ENCODE results near the gene TSEN54. TPM values are rescaled to one million over a fixed set of nuclear protein-coding genes. Genes with fewer than 3 reads are reported as not detected.
"Not testable (repeated sequence)": the region's sequence is repeated elsewhere in the genome, so short reads cannot be mapped to it uniquely, and the experiment has no call there.

Gene TSEN54
- polyA plus RNA-seq, 3 donors from 2014 or later, result 205 to 238 (median 209) TPM

DNA sequence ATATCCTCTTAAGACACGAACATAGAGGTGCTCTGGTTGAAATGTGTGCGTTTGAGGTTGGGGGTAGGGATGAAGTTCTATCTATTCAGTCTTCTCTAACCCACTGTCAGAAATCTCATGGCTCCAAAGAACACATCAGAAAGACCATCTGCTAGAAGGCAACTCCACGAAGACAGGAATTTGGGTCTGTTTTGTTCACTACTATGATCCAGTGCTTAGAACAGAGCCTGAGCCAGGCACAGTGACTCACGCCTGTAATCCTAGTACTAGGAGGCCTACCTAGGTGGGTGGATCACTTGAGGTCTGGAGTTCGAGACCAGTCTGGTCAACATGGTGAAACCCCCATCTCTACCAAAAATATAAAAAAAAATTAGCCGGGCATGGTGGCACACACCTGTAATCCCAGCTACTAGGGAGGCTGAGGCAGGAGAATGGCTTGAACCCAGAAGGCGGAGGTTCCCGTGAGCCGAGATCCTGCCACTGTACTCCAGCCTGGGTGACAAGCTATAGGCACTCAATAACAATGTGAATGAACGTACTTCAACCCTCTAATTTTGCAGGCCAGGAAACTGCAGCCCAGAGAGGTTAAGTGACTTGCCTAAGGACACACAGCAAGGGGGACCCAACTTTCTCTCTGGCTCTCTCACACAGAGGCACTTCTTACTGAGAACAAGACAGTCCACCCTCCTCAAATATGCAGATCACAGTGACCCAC is 3.2 kb upstream of the TSEN54 start:
- peak overlapping the region in 4 of 5 donors; percentile 3 to 30 (median 6) for H3K4me3 Mint-ChIP-seq
- no peak overlapping the region for H3K27ac Mint-ChIP-seq
- peaks cover 3 to 11% (median 11%) of the 10 kb centered on the region in 3 donors for H3K27me3 Mint-ChIP-seq (ENCODE audit: low read depth in 3 of 3)
- no peaks in the 10 kb centered on the region for H3K9me3 Mint-ChIP-seq
- H3K4me1 Mint-ChIP-seq, result peaks cover 11 to 12% of the 10 kb centered on the region in 2 donors
- no peak for DNase-seq
- no peaks in the 10 kb centered on the region for H3K36me3 Mint-ChIP-seq

DNA sequence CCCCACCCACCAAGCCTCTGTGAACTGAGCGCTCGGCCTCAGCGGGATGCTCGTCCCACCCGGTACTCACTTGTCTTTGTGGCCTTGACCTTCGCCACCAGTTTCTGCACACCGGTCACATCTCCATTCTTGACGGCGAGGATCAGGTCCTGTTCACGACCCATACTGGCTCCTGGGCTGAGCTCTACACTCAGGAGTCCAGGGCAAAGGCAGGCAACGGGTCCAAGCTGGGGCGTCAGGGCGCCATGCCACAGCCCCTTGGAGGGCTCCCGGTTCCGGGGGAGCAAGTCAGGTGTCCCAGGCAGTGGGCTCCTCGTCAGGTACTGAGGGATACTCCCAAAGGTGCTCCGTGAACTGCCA is 2.7 kb upstream of the TSEN54 start:
- Mint-ChIP-seq H3K36me3 (peaks cover 3 to 5% (median 3%) of the 10 kb centered on the region in 3 donors), H3K9me3 (no peaks in the 10 kb centered on the region), H3K27me3 (ENCODE audit: low read depth in 3 of 3) (peaks cover 3 to 16% (median 16%) of the 10 kb centered on the region in 3 donors), H3K4me1 (peaks cover 17 to 18% of the 10 kb centered on the region in 2 donors), H3K4me3 (peak overlapping the region in 2 of 5 donors; percentile 7 to 30), H3K27ac (no peak overlapping the region)
- DNase-seq, result no peak

DNA sequence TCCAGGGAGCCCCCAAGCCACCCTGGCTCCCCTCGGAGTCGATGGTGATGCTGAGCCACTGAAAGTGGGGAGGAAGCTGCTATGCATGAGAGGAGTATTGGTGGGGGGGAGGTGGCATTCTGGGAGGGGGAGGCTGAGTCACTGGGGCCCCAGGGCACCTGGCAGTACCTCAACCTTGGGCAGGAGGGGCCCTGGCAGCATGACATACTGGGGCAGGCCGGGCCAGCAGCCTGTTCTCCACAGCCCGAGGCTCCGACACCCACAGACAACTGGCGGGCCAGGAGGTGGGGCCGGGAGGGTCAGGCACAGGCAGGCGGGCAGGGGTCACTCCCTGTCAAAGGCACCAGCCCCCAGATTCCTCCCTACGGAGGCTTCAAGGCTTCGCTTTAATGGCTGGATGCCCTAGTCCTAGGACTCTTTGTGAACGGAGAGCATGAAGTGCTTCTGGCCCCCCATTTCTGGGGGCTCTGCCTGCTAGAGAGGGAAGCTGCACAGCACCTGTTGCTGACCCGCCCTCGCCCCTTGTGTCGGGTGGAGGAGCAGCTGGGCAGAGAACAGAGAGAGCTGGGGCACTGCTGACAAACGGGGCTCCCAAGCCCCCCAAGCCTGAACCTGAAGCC is 1.9 kb upstream of the TSEN54 start:
- peaks cover 4 to 6% (median 5%) of the 10 kb centered on the region in 3 donors for H3K36me3 Mint-ChIP-seq

DNA sequence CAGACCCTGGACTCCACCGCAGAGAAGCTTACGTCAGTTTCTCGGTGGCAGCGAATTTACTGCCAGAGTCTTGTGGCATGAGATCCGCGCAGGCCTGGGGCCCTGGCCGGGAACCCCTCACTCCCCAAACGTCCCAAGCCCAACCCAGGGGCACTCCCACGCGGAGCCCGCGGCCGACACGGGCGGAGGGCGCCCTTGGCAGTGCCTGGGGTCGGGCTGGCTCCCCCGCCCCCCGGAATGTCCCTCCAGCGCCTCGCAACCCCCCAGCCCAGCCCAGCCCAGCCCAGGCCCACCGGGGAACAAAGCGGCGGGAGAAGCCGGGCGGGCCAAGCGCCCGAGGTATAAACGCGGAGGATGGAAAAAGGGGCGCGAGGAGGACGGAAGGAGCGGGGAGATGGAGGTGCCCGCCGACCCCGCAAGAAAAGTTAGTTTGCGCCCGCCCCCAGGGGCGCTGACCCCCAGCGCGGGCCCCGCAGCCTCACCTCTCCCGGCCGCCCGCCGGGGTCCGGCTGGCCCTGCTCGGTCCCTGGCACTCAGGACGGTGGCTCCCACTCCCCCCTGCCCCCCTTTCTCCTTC is 1.3 kb upstream of the TSEN54 start:
- H3K4me1 Mint-ChIP-seq, result peaks cover 28 to 32% of the 10 kb centered on the region in 2 donors
- peaks cover 3 to 17% (median 17%) of the 10 kb centered on the region in 3 donors for H3K27me3 Mint-ChIP-seq (ENCODE audit: low read depth in 3 of 3)
- peak overlapping the region in 4 of 5 donors; percentile 21 to 48 (median 41) for H3K4me3 Mint-ChIP-seq
- H3K36me3 Mint-ChIP-seq, result peaks cover 6 to 8% (median 7%) of the 10 kb centered on the region in 3 donors
- no peak overlapping the region for H3K27ac Mint-ChIP-seq
- no peak for DNase-seq
- no peaks in the 10 kb centered on the region for H3K9me3 Mint-ChIP-seq

More for the DNA sequence above, 1.9 kb upstream of the TSEN54 start:
- DNase-seq, result no peak
- H3K27ac Mint-ChIP-seq, result no peak overlapping the region
- H3K27me3 Mint-ChIP-seq (ENCODE audit: low read depth in 3 of 3), result peaks cover 3 to 17% (median 17%) of the 10 kb centered on the region in 3 donors
- peaks cover 24 to 26% of the 10 kb centered on the region in 2 donors for H3K4me1 Mint-ChIP-seq
- no peaks in the 10 kb centered on the region for H3K9me3 Mint-ChIP-seq
- peak overlapping the region in 4 of 5 donors; percentile 21 to 48 (median 41) for H3K4me3 Mint-ChIP-seq

DNA sequence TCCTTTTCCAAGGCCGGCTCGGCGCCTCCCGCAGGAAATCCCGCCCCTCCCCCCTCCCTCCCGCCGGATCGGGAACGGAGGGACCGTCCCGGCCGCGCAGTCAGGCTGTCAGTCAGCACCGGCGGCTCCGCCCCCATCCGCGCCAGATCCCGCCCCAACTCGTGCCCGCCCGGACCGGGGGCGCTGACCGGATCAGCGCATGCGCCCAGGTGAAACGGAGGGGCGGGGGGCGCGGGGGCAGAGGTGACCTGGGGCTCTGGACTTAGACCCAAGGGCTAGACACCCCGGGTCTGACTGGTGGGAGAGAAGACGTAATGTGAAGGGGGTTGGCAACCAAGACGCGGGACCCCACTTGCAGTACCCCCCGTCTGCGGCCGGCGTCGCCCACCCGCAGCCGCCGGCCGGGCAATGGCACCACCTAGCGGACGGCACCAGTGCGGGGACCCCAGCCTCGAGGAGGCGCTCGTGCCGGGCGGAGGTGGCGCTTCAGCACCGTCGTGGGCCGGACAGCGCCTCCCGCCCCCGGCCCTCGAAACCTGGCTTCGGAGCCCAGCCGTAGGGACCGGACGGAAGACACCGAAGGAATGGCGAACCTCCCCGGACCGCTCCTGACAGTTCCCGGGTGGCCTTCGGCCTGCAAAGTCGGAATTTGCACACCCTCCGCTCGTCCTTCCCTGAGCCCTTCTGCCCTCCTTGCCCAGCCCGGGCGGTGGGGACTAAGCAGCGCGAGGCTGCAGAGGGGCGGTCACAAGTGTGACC is 653 bp upstream of the TSEN54 start, which contains the start of gene CASKIN2:
CASKIN2 (minus strand) TSS at position 42 of the 759 bp plus-strand sequence. CDS start 1,733 bp downstream, outside the sequence.
- peak; percentile 74 to 81 (median 80) for DNase-seq
- H3K27ac Mint-ChIP-seq, result peak within 1 kb of the TSS in 4 of 6 donors; percentile 36 to 68 (median 53)
- peaks cover 3 to 17% (median 16%) of the 10 kb centered on the region in 3 donors for H3K27me3 Mint-ChIP-seq (ENCODE audit: low read depth in 3 of 3)
- no peaks in the 10 kb centered on the region for H3K9me3 Mint-ChIP-seq
- H3K36me3 Mint-ChIP-seq, result peaks cover 6 to 8% (median 8%) of the 10 kb centered on the region in 3 donors
- peaks cover 28 to 33% of the 10 kb centered on the region in 2 donors for H3K4me1 Mint-ChIP-seq
- H3K4me3 Mint-ChIP-seq, result peak within 1 kb of the TSS; percentile 75 to 89 (median 77)

DNA sequence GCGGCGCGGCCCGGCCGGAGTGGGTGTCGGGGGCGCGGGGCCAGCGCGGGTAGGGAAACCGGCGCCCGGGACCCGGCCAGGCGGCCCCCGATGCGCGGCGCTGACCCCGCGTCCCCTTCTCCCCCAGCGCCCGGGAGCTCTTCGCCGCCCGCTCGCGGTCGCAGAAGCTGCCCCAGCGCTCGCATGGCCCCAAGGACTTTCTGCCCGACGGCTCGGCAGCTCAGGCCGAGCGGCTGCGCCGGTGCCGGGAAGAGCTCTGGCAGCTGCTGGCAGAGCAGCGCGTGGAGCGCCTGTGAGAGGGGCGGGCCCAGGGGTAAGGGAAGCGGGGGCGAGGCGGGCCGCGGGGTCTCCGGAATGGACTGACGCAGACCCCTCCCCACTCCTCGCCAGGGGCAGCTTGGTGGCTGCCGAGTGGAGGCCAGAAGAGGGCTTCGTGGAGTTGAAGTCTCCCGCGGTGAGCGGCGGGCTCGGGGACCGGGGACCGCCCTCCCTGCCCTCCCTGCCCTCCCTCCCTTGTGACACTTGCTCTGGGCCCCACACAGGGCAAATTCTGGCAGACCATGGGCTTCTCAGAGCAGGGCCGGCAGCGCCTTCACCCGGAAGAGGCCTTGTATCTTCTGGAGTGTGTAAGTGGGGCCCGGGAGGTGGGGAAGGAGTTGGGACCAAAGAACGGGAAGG is 430 bp downstream of the TSEN54 start:
- peaks cover 30 to 33% of the 10 kb centered on the region in 2 donors for H3K4me1 Mint-ChIP-seq
- peak overlapping the region; percentile 96 to 100 (median 98) for H3K27ac Mint-ChIP-seq
- no peaks in the 10 kb centered on the region for H3K9me3 Mint-ChIP-seq
- peaks cover 3 to 17% (median 16%) of the 10 kb centered on the region in 3 donors for H3K27me3 Mint-ChIP-seq (ENCODE audit: low read depth in 3 of 3)
- DNase-seq, result peak; percentile 33 to 41 (median 38)
- peaks cover 6 to 15% (median 8%) of the 10 kb centered on the region in 3 donors for H3K36me3 Mint-ChIP-seq
- peak overlapping the region; percentile 86 to 95 (median 91) for H3K4me3 Mint-ChIP-seq

DNA sequence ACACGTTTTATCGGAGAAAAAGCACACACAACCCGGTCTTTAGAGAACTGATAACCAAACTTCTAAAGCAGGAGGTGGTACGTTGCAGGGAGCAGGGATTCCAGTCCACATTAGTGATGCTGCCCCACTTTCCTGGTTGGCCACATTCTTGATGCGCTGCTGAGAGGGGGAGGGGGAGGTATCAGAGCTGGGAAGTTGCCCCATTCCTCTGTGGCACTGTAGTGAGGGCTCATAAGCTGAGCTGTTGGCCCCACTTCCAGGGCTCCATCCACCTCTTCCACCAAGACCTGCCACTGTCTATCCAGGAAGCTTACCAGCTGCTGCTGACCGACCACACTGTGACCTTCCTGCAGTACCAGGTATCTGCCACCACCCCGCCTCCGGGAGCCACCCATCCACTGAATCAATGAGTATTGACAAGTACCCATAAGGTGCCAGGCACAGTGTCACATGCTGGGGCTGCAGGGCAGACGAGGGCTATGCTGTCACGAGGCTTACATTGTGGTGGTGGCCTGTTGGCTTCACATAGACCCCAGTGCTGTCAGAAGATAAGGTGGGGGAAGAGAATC is 1.1 kb downstream of the TSEN54 start:
- H3K9me3 Mint-ChIP-seq, result no peaks in the 10 kb centered on the region
- H3K27me3 Mint-ChIP-seq (ENCODE audit: low read depth in 3 of 3), result peaks cover 3 to 17% (median 16%) of the 10 kb centered on the region in 3 donors
- peak overlapping the region; percentile 86 to 95 (median 91) for H3K4me3 Mint-ChIP-seq
- peaks cover 8 to 17% (median 10%) of the 10 kb centered on the region in 3 donors for H3K36me3 Mint-ChIP-seq
- H3K4me1 Mint-ChIP-seq, result peaks cover 30 to 33% of the 10 kb centered on the region in 2 donors
- peak; percentile 38 to 55 (median 46) for DNase-seq
- H3K27ac Mint-ChIP-seq, result peak overlapping the region; percentile 96 to 100 (median 98)

DNA sequence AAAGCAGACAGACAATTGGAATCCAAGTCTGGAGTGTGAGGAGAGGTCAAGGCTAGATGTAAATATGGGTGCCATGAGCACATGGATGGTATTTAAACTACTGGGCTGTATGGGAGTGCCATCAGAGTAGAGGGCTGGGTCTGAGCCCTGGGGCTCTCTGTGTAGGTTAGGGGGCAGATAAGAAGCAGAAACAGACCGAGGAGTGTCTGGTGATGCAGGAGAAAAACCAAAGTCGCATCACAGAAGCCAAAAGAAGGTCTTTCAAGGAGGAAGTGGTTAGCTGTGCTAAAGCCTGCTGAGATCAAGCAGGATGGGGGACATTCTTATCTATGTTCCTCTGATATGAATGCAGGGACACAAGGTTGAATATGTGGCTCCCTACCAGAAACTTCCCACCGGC is 1.9 kb downstream of the TSEN54 start:
- H3K36me3 Mint-ChIP-seq, result peaks cover 14 to 20% (median 15%) of the 10 kb centered on the region in 3 donors

DNA sequence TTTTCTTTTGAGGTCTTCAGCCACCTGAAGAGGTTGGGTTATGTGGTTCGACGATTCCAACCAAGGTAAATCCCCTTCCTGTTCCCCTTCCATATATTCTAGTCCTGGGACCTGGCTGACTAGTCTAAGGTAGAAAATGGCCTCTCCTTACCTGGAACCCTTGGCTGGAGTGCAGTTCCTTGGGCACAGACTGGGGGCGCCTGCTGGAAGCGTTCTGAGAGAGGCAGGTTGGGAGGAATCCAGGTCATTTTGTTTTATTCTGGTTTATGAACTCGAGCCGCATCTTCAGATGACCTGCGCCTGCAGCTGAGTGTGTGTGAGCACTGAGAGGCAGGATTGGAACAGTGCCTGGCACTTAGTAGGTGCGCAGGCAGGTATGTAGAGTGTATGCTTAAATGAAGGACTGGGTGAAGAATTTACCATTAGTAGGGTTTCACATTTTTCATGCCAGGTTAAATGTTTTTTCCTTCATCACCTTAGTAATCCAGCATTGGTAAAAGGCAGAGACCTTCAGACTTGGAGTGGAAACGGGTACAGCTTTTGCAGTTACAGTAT is 2.7 kb downstream of the TSEN54 start:
- Mint-ChIP-seq H3K4me1 (peaks cover 33 to 35% of the 10 kb centered on the region in 2 donors), H3K4me3 (peak overlapping the region in 4 of 5 donors; percentile 86 to 95 (median 89)), H3K9me3 (no peaks in the 10 kb centered on the region), H3K27ac (peak overlapping the region; percentile 96 to 100 (median 98)), H3K36me3 (peaks cover 14 to 25% (median 17%) of the 10 kb centered on the region in 3 donors), H3K27me3 (ENCODE audit: low read depth in 3 of 3) (peaks cover 4 to 17% (median 15%) of the 10 kb centered on the region in 3 donors)
- DNase-seq, result no peak

More for the DNA sequence above, 1.9 kb downstream of the TSEN54 start:
- peaks cover 3 to 17% (median 16%) of the 10 kb centered on the region in 3 donors for H3K27me3 Mint-ChIP-seq (ENCODE audit: low read depth in 3 of 3)
- H3K4me1 Mint-ChIP-seq, result peaks cover 30 to 33% of the 10 kb centered on the region in 2 donors
- peak; percentile 86 to 89 (median 88) for DNase-seq
- H3K27ac Mint-ChIP-seq, result peak overlapping the region; percentile 96 to 100 (median 98)
- H3K4me3 Mint-ChIP-seq, result peak overlapping the region; percentile 86 to 95 (median 91)
- no peaks in the 10 kb centered on the region for H3K9me3 Mint-ChIP-seq

DNA sequence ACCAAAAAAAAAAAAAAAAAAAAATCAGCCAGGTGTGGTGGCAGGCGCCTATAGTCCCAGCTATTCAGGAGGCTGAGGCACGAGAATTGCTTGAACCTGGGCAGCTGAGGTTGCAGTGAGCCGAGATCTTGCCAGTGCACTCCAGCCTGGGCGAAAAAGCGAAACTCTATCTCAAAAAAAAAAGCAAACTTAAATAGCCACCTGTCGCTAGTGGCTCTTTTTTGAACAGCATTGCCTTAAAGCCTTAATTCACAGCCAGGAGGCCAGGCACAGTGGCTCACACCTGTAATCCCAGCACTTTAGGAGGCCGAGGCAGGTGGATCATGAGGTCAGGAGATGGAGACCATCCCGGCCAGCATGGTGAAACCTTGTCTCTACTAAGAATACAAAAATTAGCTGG is 4.1 kb downstream of the TSEN54 start:
- not testable (repeated sequence) for H3K9me3 Mint-ChIP-seq, DNase-seq, H3K27ac Mint-ChIP-seq, H3K4me3 Mint-ChIP-seq
- Mint-ChIP-seq H3K36me3 (peaks cover 14 to 25% (median 17%) of the 10 kb centered on the region in 3 donors), H3K4me1 (peaks cover 33 to 37% of the 10 kb centered on the region in 2 donors), H3K27me3 (ENCODE audit: low read depth in 3 of 3) (peaks cover 8 to 17% (median 13%) of the 10 kb centered on the region in 3 donors)

DNA sequence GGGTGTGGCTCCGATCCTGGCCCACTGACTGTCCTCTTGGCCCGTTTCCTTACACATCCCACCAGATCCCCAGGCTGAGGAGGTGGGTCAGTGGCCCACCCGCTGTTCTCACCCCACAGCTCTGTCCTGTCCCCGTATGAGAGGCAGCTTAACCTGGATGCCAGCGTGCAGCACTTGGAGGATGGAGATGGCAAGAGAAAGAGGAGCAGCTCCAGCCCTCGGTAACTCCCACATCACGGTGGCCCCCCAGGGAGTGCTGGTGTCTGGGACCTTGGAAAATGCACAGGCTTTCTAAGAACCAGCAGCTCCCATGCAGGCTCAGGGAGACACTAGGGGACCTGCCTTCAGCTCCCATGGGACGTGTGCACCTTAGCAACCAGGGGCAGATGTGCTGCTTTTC is 5.0 kb downstream of the TSEN54 start:
- no peak for DNase-seq
- Mint-ChIP-seq H3K4me1 (peaks cover 35 to 39% of the 10 kb centered on the region in 2 donors), H3K36me3 (peaks cover 14 to 25% (median 17%) of the 10 kb centered on the region in 3 donors), H3K27ac (peak overlapping the region in 2 of 6 donors; percentile 36 to 40), H3K9me3 (no peaks in the 10 kb centered on the region), H3K4me3 (no peak overlapping the region), H3K27me3 (ENCODE audit: low read depth in 3 of 3) (peaks cover 8 to 17% (median 13%) of the 10 kb centered on the region in 3 donors)

Data from immature natural killer cell (primary cell).